HepG2 (cell line): ENCODE measurements around the gene PDP2.

Source experiments
- ASH2L ChIP-seq: fragments of 300-600, 200-600 bp; sonication (generic); IDR thresholded peaks from 2 replicates; pipeline ENCODE4 v1.7.0; 2017; ENCODE audit warnings: low read depth, mild to moderate bottlenecking, moderate library complexity, mixed read lengths, low read length; ENCODE audit not compliant: insufficient read length
- MED1 ChIP-seq: sonication (generic); formaldehyde crosslinking; IDR thresholded peaks from 2 replicates; pipeline ENCODE4 v1.4.0; 2020; ENCODE audit warnings: missing genetic modification reagents
- MEIS1 ChIP-seq: sonication (generic); formaldehyde crosslinking; IDR thresholded peaks from 2 replicates; pipeline ENCODE4 v1.9.0; 2021; ENCODE audit warnings: mild to moderate bottlenecking, missing genetic modification reagents, moderate library complexity, borderline replicate concordance
- MYNN ChIP-seq: sonication (generic); formaldehyde crosslinking; IDR thresholded peaks from 2 replicates; pipeline ENCODE4 v1.4.0; 2020; ENCODE audit warnings: mild to moderate bottlenecking, low read depth, missing genetic modification reagents
- POLR2A ChIP-seq, 2 experiments: IDR thresholded peaks; 2 replicates each; pipeline ENCODE4 v1.6.1; 2011; ENCODE audit warnings: low read depth in 2 of 2, low read length in 2 of 2, mild to moderate bottlenecking in 1 of 2, moderate library complexity in 1 of 2; ENCODE audit not compliant: insufficient read depth in 1 of 2
- TF ChIP-seq, protein P1 (sequence below): sonication (generic); formaldehyde crosslinking; IDR thresholded peaks from 2 replicates; pipeline ENCODE4 v1.4.0; 2020; ENCODE audit warnings: missing genetic modification reagents, mild to moderate bottlenecking, borderline replicate concordance

GRCh38 chr16:66899310-66899944 lies 19.1 kb downstream of the PDP2 start:
- no peak for TF ChIP-seq POLR2A (IDR thresholded peaks at IDR 0.05; ENCODE audit: insufficient read depth in 1 of 2, low read depth in 2 of 2, low read length in 2 of 2)
- no peak for TF ChIP-seq MED1 (CRISPR knock-in tag)
- TF ChIP-seq, protein P1, sequence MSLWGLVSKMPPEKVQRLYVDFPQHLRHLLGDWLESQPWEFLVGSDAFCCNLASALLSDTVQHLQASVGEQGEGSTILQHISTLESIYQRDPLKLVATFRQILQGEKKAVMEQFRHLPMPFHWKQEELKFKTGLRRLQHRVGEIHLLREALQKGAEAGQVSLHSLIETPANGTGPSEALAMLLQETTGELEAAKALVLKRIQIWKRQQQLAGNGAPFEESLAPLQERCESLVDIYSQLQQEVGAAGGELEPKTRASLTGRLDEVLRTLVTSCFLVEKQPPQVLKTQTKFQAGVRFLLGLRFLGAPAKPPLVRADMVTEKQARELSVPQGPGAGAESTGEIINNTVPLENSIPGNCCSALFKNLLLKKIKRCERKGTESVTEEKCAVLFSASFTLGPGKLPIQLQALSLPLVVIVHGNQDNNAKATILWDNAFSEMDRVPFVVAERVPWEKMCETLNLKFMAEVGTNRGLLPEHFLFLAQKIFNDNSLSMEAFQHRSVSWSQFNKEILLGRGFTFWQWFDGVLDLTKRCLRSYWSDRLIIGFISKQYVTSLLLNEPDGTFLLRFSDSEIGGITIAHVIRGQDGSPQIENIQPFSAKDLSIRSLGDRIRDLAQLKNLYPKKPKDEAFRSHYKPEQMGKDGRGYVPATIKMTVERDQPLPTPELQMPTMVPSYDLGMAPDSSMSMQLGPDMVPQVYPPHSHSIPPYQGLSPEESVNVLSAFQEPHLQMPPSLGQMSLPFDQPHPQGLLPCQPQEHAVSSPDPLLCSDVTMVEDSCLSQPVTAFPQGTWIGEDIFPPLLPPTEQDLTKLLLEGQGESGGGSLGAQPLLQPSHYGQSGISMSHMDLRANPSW (CRISPR knock-in tag), result no peak
- no peak for TF ChIP-seq MYNN
- TF ChIP-seq ASH2L, result no peak
- TF ChIP-seq MEIS1 (CRISPR knock-in tag), result no peak
